Chondrocyte (in vitro differentiated cells): ENCODE results near the gene DPYD. TPM values are rescaled to one million over a fixed set of nuclear protein-coding genes. Genes with fewer than 3 reads are reported as not detected.

Experiments
- DNase-seq: peaks from one replicate; pipeline ENCODE4 v3.0.0; 2021; ENCODE audit warnings: mixed read lengths, low spot score
- H3K27ac Mint-ChIP-seq: one replicate; pipeline ENCODE4 v1.8.0; 2021; ENCODE audit warnings: mild to moderate bottlenecking, moderate library complexity, mixed read lengths; ENCODE audit not compliant: unreplicated experiment
- H3K27me3 Mint-ChIP-seq: 2 replicates; pipeline ENCODE4 v1.8.0; 2021; ENCODE audit warnings: low read depth, mixed read lengths
- H3K36me3 Mint-ChIP-seq: 2 replicates; pipeline ENCODE4 v1.8.0; 2021; ENCODE audit warnings: low read depth, mixed read lengths
- H3K4me1 Mint-ChIP-seq: 2 replicates; pipeline ENCODE4 v1.8.0; 2021; ENCODE audit warnings: low read depth, mild to moderate bottlenecking, mixed read lengths
- H3K4me3 Mint-ChIP-seq: one replicate; pipeline ENCODE4 v1.8.0; 2021; ENCODE audit warnings: mild to moderate bottlenecking, moderate library complexity, mixed read lengths; ENCODE audit not compliant: unreplicated experiment
- H3K9me3 Mint-ChIP-seq: 2 replicates; pipeline ENCODE4 v1.8.0; 2021; ENCODE audit warnings: low read depth, mixed read lengths
- CTCF ChIP-seq: fragments of 200-600 bp; sonication (generic); IDR thresholded peaks from 2 replicates; pipeline ENCODE4 v1.5.0; 2021; ENCODE audit warnings: antibody characterized with exemption, mild to moderate bottlenecking, moderate library complexity
- total RNA-seq: library from RNA; stranded (reverse); gene quantifications from 3 replicates; pipeline ENCODE4 v1.2.1, GENCODE V29; 2021

Gene DPYD
- total RNA-seq, 1 donor from 2014 or later: 5.3 TPM

GRCh38 chr1:97560714-97561113 is 360.1 kb downstream of the DPYD start:
- TF ChIP-seq CTCF: no peak
- Mint-ChIP-seq H3K4me1 (no peaks in the 10 kb centered on the region), H3K36me3 (peaks cover 1% of the 10 kb centered on the region), H3K9me3 (no peaks in the 10 kb centered on the region), H3K4me3 (no peak overlapping the region), H3K27me3 (no peaks in the 10 kb centered on the region), H3K27ac (no peak overlapping the region)
- DNase-seq: no peak

GRCh38 chr1:97553971-97554370 is 366.9 kb downstream of the DPYD start:
- DNase-seq: no peak
- Mint-ChIP-seq H3K27ac (no peak overlapping the region), H3K4me3 (no peak overlapping the region), H3K9me3 (no peaks in the 10 kb centered on the region), H3K4me1 (no peaks in the 10 kb centered on the region), H3K36me3 (peaks cover 5% of the 10 kb centered on the region), H3K27me3 (no peaks in the 10 kb centered on the region)
- no peak for TF ChIP-seq CTCF

- Mint-ChIP-seq H3K9me3 (no peaks in the 10 kb centered on the region), H3K27ac (no peak overlapping the region), H3K27me3 (no peaks in the 10 kb centered on the region), H3K4me1 (no peaks in the 10 kb centered on the region), H3K36me3 (peaks cover 3% of the 10 kb centered on the region), H3K4me3 (no peak overlapping the region)
- no peak for TF ChIP-seq CTCF
- no peak for DNase-seq
Observed at GRCh38 chr1:97551113-97551512, 369.7 kb downstream of the DPYD start.

- H3K9me3 Mint-ChIP-seq: no peaks in the 10 kb centered on the region
- no peak for TF ChIP-seq CTCF
- H3K27me3 Mint-ChIP-seq: no peaks in the 10 kb centered on the region
- no peak overlapping the region for H3K27ac Mint-ChIP-seq
- H3K4me1 Mint-ChIP-seq: no peaks in the 10 kb centered on the region
- DNase-seq: no peak
- peaks cover 3% of the 10 kb centered on the region for H3K36me3 Mint-ChIP-seq
- no peak overlapping the region for H3K4me3 Mint-ChIP-seq
Observed at GRCh38 chr1:97545446-97545845, 375.4 kb downstream of the DPYD start.

GRCh38 chr1:97540346-97540888 is 380.4 kb downstream of the DPYD start:
- no peak for DNase-seq
- Mint-ChIP-seq H3K4me3 (no peak overlapping the region), H3K27ac (no peak overlapping the region), H3K27me3 (no peaks in the 10 kb centered on the region), H3K4me1 (peaks cover 21% of the 10 kb centered on the region), H3K36me3 (peaks cover 3% of the 10 kb centered on the region), H3K9me3 (no peaks in the 10 kb centered on the region)
- TF ChIP-seq CTCF: no peak
